Endothelial cell of umbilical vein (primary cell): ENCODE measurements around the gene FGD3.

Experiments
- EZH2 ChIP-seq: IDR thresholded peaks from 2 replicates; pipeline ENCODE4 v1.6.1; 2012; ENCODE audit warnings: borderline replicate concordance, low read depth, mild to moderate bottlenecking, moderate library complexity, low read length, inconsistent platforms; ENCODE audit not compliant: severe bottlenecking
- POLR2A ChIP-seq: IDR thresholded peaks from 2 replicates; pipeline ENCODE4 v1.6.1; 2012; ENCODE audit warnings: low read depth, mild to moderate bottlenecking, control low read depth, low read length
- TF ChIP-seq, protein P1 (sequence below), 2 donors: IDR thresholded peaks; 1 replicate in 1 of 2; 2 replicates in 1 of 2; pipeline ENCODE4 v1.5.1; 2011; ENCODE audit warnings: low read length in 2 of 2, mild to moderate bottlenecking in 2 of 2, moderate library complexity in 2 of 2, control low read depth in 1 of 2, inconsistent platforms in 1 of 2, low read depth in 1 of 2; ENCODE audit not compliant: insufficient read depth in 1 of 2; ENCODE audit errors: extremely low read depth in 1 of 2

DNA sequence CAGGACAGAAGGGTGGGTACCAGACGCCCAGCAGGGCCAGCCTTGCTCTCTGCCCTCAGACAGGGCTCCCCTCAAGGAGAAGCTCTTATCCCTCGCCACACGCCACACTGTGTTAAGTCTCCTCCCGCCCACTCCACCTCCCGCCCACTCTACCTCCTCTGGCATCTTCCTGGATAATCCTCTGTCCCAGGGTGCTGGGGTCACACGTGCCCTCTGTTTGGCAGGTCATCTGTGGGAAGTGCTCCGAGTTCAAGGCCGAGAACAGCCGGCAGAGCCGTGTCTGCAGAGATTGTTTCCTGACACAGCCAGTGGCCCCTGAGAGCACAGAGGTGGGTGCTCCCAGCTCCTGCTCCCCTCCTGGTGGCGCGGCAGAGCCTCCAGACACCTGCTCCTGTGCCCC is 85.2 kb downstream of the FGD3 start:
- TF ChIP-seq, protein P1, sequence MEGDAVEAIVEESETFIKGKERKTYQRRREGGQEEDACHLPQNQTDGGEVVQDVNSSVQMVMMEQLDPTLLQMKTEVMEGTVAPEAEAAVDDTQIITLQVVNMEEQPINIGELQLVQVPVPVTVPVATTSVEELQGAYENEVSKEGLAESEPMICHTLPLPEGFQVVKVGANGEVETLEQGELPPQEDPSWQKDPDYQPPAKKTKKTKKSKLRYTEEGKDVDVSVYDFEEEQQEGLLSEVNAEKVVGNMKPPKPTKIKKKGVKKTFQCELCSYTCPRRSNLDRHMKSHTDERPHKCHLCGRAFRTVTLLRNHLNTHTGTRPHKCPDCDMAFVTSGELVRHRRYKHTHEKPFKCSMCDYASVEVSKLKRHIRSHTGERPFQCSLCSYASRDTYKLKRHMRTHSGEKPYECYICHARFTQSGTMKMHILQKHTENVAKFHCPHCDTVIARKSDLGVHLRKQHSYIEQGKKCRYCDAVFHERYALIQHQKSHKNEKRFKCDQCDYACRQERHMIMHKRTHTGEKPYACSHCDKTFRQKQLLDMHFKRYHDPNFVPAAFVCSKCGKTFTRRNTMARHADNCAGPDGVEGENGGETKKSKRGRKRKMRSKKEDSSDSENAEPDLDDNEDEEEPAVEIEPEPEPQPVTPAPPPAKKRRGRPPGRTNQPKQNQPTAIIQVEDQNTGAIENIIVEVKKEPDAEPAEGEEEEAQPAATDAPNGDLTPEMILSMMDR (IDR thresholded peaks at IDR 0.05; ENCODE audit: extremely low read depth in 1 of 2, insufficient read depth in 1 of 2, low read depth in 1 of 2, low read length in 2 of 2), result no peak
- TF ChIP-seq EZH2 (no peak), POLR2A (no peak)
